HL-60/S4 treated with phorbol 12-myristate 13-acetate at 8.2 ng/mL for 4 days and 3 days (cell line): ENCODE results near the gene CDC34.
"Not testable (repeated sequence)": the region's sequence is repeated elsewhere in the genome, so short reads cannot be mapped to it uniquely, and the experiment has no call there.

ENCODE experiments used
- in situ Hi-C: fragments of 300-500 bp; cut with MboI; formaldehyde crosslinking; loops from 2 replicates; pipeline ENCODE4 v1.15.0; 2022; ENCODE audit warnings: low sequenced_read_pairs

Gene CDC34

GRCh38 chr19:572140-572742, 40.7 kb downstream of the CDC34 start, which contains the start of gene BSG:
Gene BSG, plus strand, starts transcription at chr19:572596. Its CDS starts 39 bp downstream, at chr19:572635.
- in situ Hi-C loops: no loop called here

GRCh38 chr19:572743-573518, 41.4 kb downstream of the CDC34 start:
- in situ Hi-C loops: no loop called here

GRCh38 chr19:573519-573825, 41.9 kb downstream of the CDC34 start:
- in situ Hi-C loops: no loop called here

GRCh38 chr19:574658-575526, 43.3 kb downstream of the CDC34 start:
- in situ Hi-C loops: no loop called here

- in situ Hi-C loops: no loop called here
Observed at GRCh38 chr19:575527-576506, 44.3 kb downstream of the CDC34 start.

GRCh38 chr19:576768-577438, 45.3 kb downstream of the CDC34 start:
- in situ Hi-C loops: no loop called here

- in situ Hi-C loops: no loop called here
Observed at GRCh38 chr19:577439-578392, 46.2 kb downstream of the CDC34 start.

- in situ Hi-C loops: no loop called here
Observed at GRCh38 chr19:579111-579841, 47.7 kb downstream of the CDC34 start.

- in situ Hi-C loops: no loop called here
Observed at GRCh38 chr19:579842-580155, 48.2 kb downstream of the CDC34 start.

- in situ Hi-C loops: no loop called here
Observed at GRCh38 chr19:580274-580835, 48.8 kb downstream of the CDC34 start.

- in situ Hi-C loops: no loop called here
Observed at GRCh38 chr19:581399-582111, 50.0 kb downstream of the CDC34 start.

GRCh38 chr19:582497-583197, 51.1 kb downstream of the CDC34 start:
- in situ Hi-C loops: no loop called here

- in situ Hi-C loops: no loop called here
Observed at GRCh38 chr19:583198-583967, 51.8 kb downstream of the CDC34 start.

GRCh38 chr19:583968-584239, 52.3 kb downstream of the CDC34 start:
- in situ Hi-C loops: no loop called here

GRCh38 chr19:584240-585001, 52.9 kb downstream of the CDC34 start:
- in situ Hi-C loops: no loop called here

- in situ Hi-C loops: not testable (repeated sequence)
Observed at GRCh38 chr19:585146-585545, 53.6 kb downstream of the CDC34 start.
